IMR-90 (cell line): ENCODE data around the gene TNF. TPM values are rescaled to one million over a fixed set of nuclear protein-coding genes. Genes with fewer than 3 reads are reported as not detected.

Experiments
- ATAC-seq: fragments of 200-7000 bp; cut with Tn5 transposase; 2 replicates; pipeline ENCODE4 v1.9.1; 2020; ENCODE audit warnings: low read depth, mild to moderate bottlenecking, moderate library complexity
- BruUV-seq: library from RNA; stranded (reverse); fragments of 400-500 nt; replicated peaks from 2 replicates; lab custom pipeline; 2021; lab: Mats Ljungman, UMichigan
- CTCF ChIA-PET: fragments of 300-600 bp; formaldehyde crosslinking; extraction: SDS; loops from one replicate; lab custom pipeline; 2021; ENCODE audit warnings: antibody characterized with exemption; lab: Yijun Ruan, JAX
- POLR2A ChIA-PET: fragments of 300-600 bp; sonication (Branson Sonifier 250); formaldehyde crosslinking; loops from one replicate; lab custom pipeline; 2022; ENCODE audit warnings: antibody characterized with exemption; ENCODE audit not compliant: unreplicated experiment; lab: Charles Lee
- DNase-seq: peaks from one replicate; pipeline ENCODE4 v3.0.0; 2013
- H2AFZ ChIP-seq: replicated peaks from 2 replicates; pipeline ENCODE3; 2013; ENCODE audit warnings: low read length, mild to moderate bottlenecking; ENCODE audit not compliant: poor library complexity
- H2AK5ac ChIP-seq: 2 replicates; pipeline ENCODE4 v1.6.1; 2013; ENCODE audit warnings: low read depth, low read length, inconsistent platforms
- H2AK9ac ChIP-seq: replicated peaks from 2 replicates; pipeline ENCODE3; 2013; ENCODE audit warnings: mild to moderate bottlenecking, low read depth, low read length, moderate library complexity; ENCODE audit not compliant: poor library complexity
- H2BK120ac ChIP-seq: 2 replicates; pipeline ENCODE4 v1.6.1; 2013; ENCODE audit warnings: low read depth, low read length, inconsistent platforms
- H2BK15ac ChIP-seq: 3 replicates; pipeline ENCODE4 v1.6.1; 2013; ENCODE audit warnings: low read depth, low read length, inconsistent platforms
- H2BK20ac ChIP-seq: 2 replicates; pipeline ENCODE4 v1.6.1; 2013; ENCODE audit warnings: low read depth, mild to moderate bottlenecking, inconsistent platforms, low read length, moderate library complexity
- H2BK5ac ChIP-seq: 2 replicates; pipeline ENCODE4 v1.6.1; 2013; ENCODE audit warnings: mild to moderate bottlenecking, low read depth, low read length, inconsistent platforms; ENCODE audit not compliant: poor library complexity, severe bottlenecking
- H3K14ac ChIP-seq: replicated peaks from 2 replicates; pipeline ENCODE4 v1.6.1; 2013; ENCODE audit warnings: low read depth, low read length, inconsistent platforms
- H3K18ac ChIP-seq: 2 replicates; pipeline ENCODE4 v1.6.1; 2013; ENCODE audit warnings: low read depth, low read length, control low read depth
- H3K23ac ChIP-seq: 2 replicates; pipeline ENCODE4 v1.6.1; 2013; ENCODE audit warnings: low read depth, low read length, inconsistent platforms
- H3K27ac ChIP-seq: 2 replicates; pipeline ENCODE4 v1.5.1; 2013; ENCODE audit warnings: mild to moderate bottlenecking, control low read depth, low read length; ENCODE audit not compliant: insufficient read depth
- H3K27me3 ChIP-seq: 2 replicates; pipeline ENCODE4 v1.6.1; 2013; ENCODE audit warnings: low read length; ENCODE audit not compliant: control insufficient read depth, insufficient read depth
- H3K36me3 ChIP-seq: 2 replicates; pipeline ENCODE4 v1.6.1; 2013; ENCODE audit warnings: low read length, mixed read lengths; ENCODE audit not compliant: control insufficient read depth, insufficient read depth
- H3K4ac ChIP-seq: 2 replicates; pipeline ENCODE4 v1.6.1; 2013; ENCODE audit warnings: low read depth, low read length, inconsistent platforms
- H3K4me1 ChIP-seq: 2 replicates; pipeline ENCODE4 v1.6.1; 2013; ENCODE audit warnings: low read length, mixed read lengths; ENCODE audit not compliant: control insufficient read depth, insufficient read depth
- H3K4me2 ChIP-seq: 2 replicates; pipeline ENCODE4 v1.6.1; 2013; ENCODE audit warnings: low read depth, mild to moderate bottlenecking, control low read depth, low read length, moderate library complexity
- H3K4me3 ChIP-seq: 2 replicates; pipeline ENCODE4 v1.5.1; 2013; ENCODE audit warnings: low read depth, mild to moderate bottlenecking, control low read depth, low read length, moderate library complexity; ENCODE audit not compliant: insufficient read depth
- H3K56ac ChIP-seq: 2 replicates; pipeline ENCODE4 v1.6.1; 2013; ENCODE audit warnings: low read length, inconsistent platforms; ENCODE audit not compliant: insufficient read depth; ENCODE audit errors: extremely low read depth
- H3K79me1 ChIP-seq, 2 experiments: 2 replicates each; pipeline ENCODE4 v1.6.1; 2013; ENCODE audit warnings: low read length in 2 of 2, inconsistent platforms in 1 of 2, low read depth in 1 of 2
- H3K9ac ChIP-seq: 2 replicates; pipeline ENCODE4 v1.6.1; 2013; ENCODE audit warnings: low read depth, low read length, control low read depth
- H3K9me1 ChIP-seq: 2 replicates; pipeline ENCODE4 v1.6.1; 2013; ENCODE audit warnings: low read length, inconsistent platforms; ENCODE audit not compliant: insufficient read depth
- H3K9me3 ChIP-seq: 2 replicates; pipeline ENCODE4 v1.6.1; 2013; ENCODE audit warnings: low read length; ENCODE audit not compliant: control insufficient read depth, insufficient read depth
- H4K20me1 ChIP-seq: 2 replicates; pipeline ENCODE4 v1.6.1; 2013; ENCODE audit warnings: low read length, inconsistent platforms; ENCODE audit not compliant: insufficient read depth
- H4K5ac ChIP-seq: 2 replicates; pipeline ENCODE4 v1.6.1; 2013; ENCODE audit warnings: mild to moderate bottlenecking, low read depth, low read length, control low read depth
- H4K8ac ChIP-seq, 2 experiments: 2 replicates each; pipeline ENCODE4 v1.6.1; 2013; ENCODE audit warnings: low read depth in 2 of 2, low read length in 2 of 2, control low read depth in 1 of 2, inconsistent platforms in 1 of 2
- H4K91ac ChIP-seq: 2 replicates; pipeline ENCODE4 v1.6.1; 2013; ENCODE audit warnings: low read depth, low read length, inconsistent platforms; ENCODE audit not compliant: insufficient read depth
- BHLHE40 ChIP-seq: fragments of 150-350 bp; IDR thresholded peaks from 2 replicates; pipeline ENCODE4 v1.6.1; 2016; ENCODE audit warnings: mild to moderate bottlenecking, low read depth, low read length
- CEBPB ChIP-seq: IDR thresholded peaks from 2 replicates; pipeline ENCODE4 v1.6.1; 2012; ENCODE audit warnings: low read depth, low read length, improper control_type of control experiment
- CHD1 ChIP-seq: IDR thresholded peaks from 2 replicates; pipeline ENCODE4 v1.6.1; 2012; ENCODE audit warnings: low read depth, low read length, improper control_type of control experiment
- POLR2A ChIP-seq: IDR thresholded peaks from 2 replicates; pipeline ENCODE4 v1.6.1; 2012; ENCODE audit warnings: mild to moderate bottlenecking, low read depth, low read length
- RFX5 ChIP-seq: IDR thresholded peaks from 2 replicates; pipeline ENCODE4 v1.8.0; 2012; ENCODE audit warnings: low read depth, mild to moderate bottlenecking, low read length, moderate library complexity
- SMC3 ChIP-seq: fragments of 150-350 bp; IDR thresholded peaks from 2 replicates; pipeline ENCODE4 v1.6.1; 2016; ENCODE audit warnings: low read depth, mild to moderate bottlenecking, antibody characterized with exemption, low read length, moderate library complexity
- WGBS, 2 experiments: methylation state at CpG; one replicate each; pipeline versions ENCODE4 v1.1.5 to v1.1.7; 2013; ENCODE audit warnings: missing lambda C conversion rate in 2 of 2; ENCODE audit not compliant: insufficient read length in 1 of 2; ENCODE audit errors: extremely low coverage in 2 of 2; 5-methylcytosine and 5-hydroxymethylcytosine counted together
- dilution Hi-C: fragments of 300-500 bp; cut with HindIII; formaldehyde crosslinking; loops from one replicate; pipeline ENCODE4 v1.14.3; 2018; ENCODE audit warnings: low sequenced_read_pairs; ENCODE audit not compliant: unreplicated experiment
- in situ Hi-C: fragments of 300-500 bp; cut with MboI; formaldehyde crosslinking; loops from 3 replicates; pipeline ENCODE4 v1.14.3; 2019; ENCODE audit warnings: low sequenced_read_pairs, inconsistent platforms, mixed read lengths
- intact Hi-C: fragments of 100-400 bp; cut with micrococcal nuclease; formaldehyde crosslinking; loops from 2 replicates; pipeline ENCODE4 v1.10.0; 2022
- polyA plus RNA-seq, 3 experiments: library from polyadenylated mRNA; depleted of rRNA; stranded (reverse); fragments of >200 nt; gene quantifications; 2 replicates each; pipeline ENCODE4 v1.2.3, GENCODE V29; 2012; ENCODE audit warnings: low replicate concordance in 1 of 3
- total RNA-seq: library from RNA; depleted of rRNA; stranded (reverse); fragments of >200 nt; gene quantifications from 2 replicates; pipeline ENCODE4 v1.2.3, GENCODE V29; 2012

The TNF gene
- total and polyA plus RNA-seq, 2 of the 4 experiments (the other 2 are of a cell fraction), result not detected

DNA sequence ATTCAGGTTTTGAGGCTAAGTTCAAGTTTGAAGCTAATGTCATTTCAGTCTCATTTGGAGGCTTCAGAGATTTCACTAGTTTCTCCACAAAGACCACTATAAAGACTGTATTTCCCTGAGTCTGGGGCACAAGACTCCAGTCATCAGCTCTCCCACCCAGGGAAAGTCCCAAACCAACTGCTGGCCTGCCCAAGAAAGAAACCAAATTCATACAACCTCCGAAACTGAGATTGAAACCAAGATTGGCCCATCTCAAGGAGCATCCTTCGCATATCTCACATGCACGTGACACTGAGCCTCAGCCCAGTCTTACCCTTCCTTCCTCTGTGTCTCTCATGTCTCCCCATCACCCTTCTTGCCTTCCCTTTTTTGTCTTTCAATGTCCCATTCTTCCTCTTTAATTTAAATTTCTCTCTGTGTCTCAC lies 6.8 kb upstream of the TNF start:
- no peaks in the 10 kb centered on the region for H3K9me3 ChIP-seq
- no peak overlapping the region for H3K14ac ChIP-seq
- H3K27ac ChIP-seq, result no peak overlapping the region
- no peak overlapping the region for H3K9ac ChIP-seq
- no peak overlapping the region for H2AK5ac ChIP-seq
- DNase-seq (no peak), ATAC-seq (no peak)
- no peaks in the 10 kb centered on the region; the same call in 1 of the 2 replicates for H3K4me1 ChIP-seq
- no peak overlapping the region for H3K4ac ChIP-seq
- H2BK5ac ChIP-seq, result no peak overlapping the region
- H2AK9ac ChIP-seq, result no peak overlapping the region
- H3K4me2 ChIP-seq, result no peak overlapping the region
- no peaks in the 10 kb centered on the region for H4K20me1 ChIP-seq
- H3K9me1 ChIP-seq, result no peaks in the 10 kb centered on the region
- no peak overlapping the region for H3K56ac ChIP-seq
- no peaks in the 10 kb centered on the region for H3K36me3 ChIP-seq
- BruUV-seq, result no TSS peak
- no peak overlapping the region for H4K91ac ChIP-seq
- H2BK120ac ChIP-seq, result no peak overlapping the region
- H2BK15ac ChIP-seq, result no peak overlapping the region
- H3K27me3 ChIP-seq, result peaks cover 26% of the 10 kb centered on the region
- H3K79me1 ChIP-seq, result no peaks in the 10 kb centered on the region
- H3K4me3 ChIP-seq, result no peak overlapping the region
- no peak overlapping the region for H4K8ac ChIP-seq
- intact Hi-C loops, result no loop called here
- H3K23ac ChIP-seq, result no peak overlapping the region
- CTCF ChIA-PET, result interaction anchor here (1.0 to 1.2 kb wide), 2 partner anchors 30 kb away, joined by 3 to 4 read pairs; no protein-coding TSS in a partner anchor
- H3K18ac ChIP-seq, result no peak overlapping the region
- POLR2A ChIA-PET, result no interaction called here
- in situ Hi-C loops, result no loop called here
- 71% methylated on average over 3 of the region's 3 CpGs; no CpG with 5 or more reads in 1 of the 2 experiments for WGBS, 2 experiments
- peak overlapping the region; percentile 33 for H2AFZ ChIP-seq
- no peak for TF ChIP-seq SMC3
- no peak for TF ChIP-seq BHLHE40
- TF ChIP-seq RFX5, result no peak
- no peak for TF ChIP-seq CHD1
- no peak for TF ChIP-seq CEBPB
- TF ChIP-seq POLR2A, result no peak
- no peak overlapping the region for H2BK20ac ChIP-seq
- dilution Hi-C loops, result no loop called here
- H4K5ac ChIP-seq, result no peak overlapping the region
